HG03520 (cell line): ENCODE measurements around the gene ANXA11.
A peak's percentile ranks its signal among the peaks of the same experiment; 100 is the strongest.
"Not testable (repeated sequence)": the region's sequence is repeated elsewhere in the genome, so short reads cannot be mapped to it uniquely, and the experiment has no call there.

Experiments used
- ATAC-seq: cut with Tn5 transposase; IDR thresholded peaks from one replicate; pipeline ENCODE4 v1.9.1; 2021; ENCODE audit warnings: mild to moderate bottlenecking, moderate library complexity; ENCODE audit not compliant: unreplicated experiment

The ANXA11 gene

DNA sequence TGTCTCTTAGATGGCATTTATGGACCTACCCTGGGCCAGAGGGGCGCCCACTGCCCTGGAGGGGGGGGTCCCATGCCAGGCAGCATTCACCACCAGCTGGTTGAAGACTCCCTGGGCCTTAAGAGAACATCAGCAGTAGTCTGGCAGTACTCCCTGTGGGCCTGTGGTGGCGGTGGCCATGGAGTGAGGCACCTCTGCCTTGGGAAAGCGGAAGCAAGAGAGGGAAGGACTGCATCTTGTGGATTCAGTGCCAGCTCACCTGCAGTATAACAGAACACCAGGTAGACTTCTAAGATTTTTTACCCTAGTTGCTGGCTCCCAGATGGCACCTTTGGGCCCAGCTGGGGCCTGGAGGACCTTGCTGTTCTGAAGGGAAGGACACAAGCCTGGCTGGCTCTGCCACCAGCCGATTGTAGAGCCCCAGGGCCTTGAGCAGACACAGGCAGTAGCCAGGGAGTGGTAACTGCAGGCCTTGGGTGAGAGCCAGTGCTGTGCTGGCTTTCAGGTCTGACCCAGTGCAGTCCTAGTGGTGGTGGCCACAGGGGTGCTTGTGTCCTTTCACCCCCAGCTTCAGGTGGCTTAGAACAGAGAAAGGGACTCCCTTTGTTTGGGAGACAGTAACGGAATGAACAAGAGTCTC is 57.1 kb downstream of the ANXA11 start:
- ATAC-seq: no peak

DNA sequence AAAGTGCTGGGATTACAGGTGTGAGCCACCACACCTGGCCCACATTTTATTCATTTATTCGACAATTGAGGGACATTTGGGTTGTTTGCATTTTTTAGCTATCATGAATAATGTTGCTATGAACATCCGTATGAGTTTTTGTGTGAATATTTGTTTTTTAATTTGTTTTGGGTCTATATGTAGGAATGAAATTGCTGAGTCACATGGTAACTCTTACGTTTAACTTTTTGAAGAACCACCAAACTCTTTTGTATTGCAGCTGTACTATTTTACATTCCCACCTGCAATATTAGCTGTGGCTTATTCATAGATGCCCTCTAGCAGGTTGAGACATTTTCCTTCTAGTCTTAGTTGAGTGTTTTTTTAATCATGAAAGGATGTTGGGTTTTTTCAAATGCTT is 58.4 kb downstream of the ANXA11 start:
- no peak for ATAC-seq

DNA sequence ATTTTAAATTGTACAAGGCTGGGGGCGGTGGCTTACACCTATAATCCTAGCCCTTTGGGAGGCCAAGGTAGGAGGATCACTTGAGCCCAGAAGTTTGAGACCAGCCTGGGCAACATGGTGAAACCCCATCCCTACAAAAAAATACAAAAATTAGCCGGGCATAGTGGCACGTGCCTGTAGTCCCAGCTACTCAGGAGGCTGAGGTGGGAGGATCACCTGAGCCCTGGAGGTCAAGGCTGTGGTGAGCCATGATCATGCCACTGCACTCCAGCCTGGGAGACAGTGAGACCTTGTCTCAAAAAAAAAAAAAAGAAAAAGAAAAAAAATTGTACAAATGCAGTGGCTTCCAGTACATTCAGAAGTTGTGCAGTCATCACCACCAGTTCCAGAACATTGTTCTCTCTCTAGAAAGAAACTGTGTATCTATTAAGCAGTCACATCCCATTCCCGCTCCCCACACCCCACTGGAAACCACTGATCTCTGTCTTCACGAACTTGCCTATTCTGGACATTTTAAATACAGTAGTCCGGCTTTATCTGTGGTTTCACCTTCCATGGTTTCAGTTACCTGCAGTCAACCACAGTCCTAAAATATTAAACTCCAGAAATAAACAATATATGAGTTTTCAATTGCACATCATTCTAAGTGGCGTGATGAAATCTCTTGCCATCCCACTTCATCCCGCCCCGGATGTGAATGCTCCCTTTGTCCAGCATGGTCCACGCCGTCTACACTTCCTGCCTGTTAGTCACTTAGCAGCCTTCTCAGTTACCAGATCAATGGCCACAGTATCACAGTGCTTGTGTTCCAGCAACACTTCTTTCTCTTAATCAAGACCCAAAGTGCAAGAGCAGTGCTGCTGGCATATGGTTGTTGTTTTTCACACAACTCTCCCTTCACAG is 59.7 kb downstream of the ANXA11 start:
- not testable (repeated sequence) for ATAC-seq

DNA sequence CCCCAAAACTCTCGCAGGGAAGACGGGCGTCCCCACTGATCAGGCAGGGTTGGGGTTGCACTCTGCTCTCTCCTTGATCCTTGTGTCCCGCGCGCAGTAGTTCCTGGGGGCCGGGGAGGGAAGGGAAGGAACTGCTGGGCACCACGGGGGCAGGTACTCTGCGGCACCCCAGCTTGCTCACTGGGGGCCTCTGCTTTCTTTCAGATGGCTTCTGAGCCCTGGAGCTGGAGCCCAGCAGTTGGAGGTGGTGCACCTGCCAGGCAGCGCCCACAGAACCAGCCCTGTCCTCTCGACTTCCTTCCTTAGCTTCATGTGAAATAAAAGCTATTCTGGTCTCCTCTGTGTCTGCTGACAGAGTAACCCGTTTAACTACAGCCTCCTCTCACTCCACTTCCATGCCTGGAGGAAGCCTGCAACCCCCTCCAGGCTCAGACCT is 60.6 kb downstream of the ANXA11 start:
- ATAC-seq: peak; percentile 33

DNA sequence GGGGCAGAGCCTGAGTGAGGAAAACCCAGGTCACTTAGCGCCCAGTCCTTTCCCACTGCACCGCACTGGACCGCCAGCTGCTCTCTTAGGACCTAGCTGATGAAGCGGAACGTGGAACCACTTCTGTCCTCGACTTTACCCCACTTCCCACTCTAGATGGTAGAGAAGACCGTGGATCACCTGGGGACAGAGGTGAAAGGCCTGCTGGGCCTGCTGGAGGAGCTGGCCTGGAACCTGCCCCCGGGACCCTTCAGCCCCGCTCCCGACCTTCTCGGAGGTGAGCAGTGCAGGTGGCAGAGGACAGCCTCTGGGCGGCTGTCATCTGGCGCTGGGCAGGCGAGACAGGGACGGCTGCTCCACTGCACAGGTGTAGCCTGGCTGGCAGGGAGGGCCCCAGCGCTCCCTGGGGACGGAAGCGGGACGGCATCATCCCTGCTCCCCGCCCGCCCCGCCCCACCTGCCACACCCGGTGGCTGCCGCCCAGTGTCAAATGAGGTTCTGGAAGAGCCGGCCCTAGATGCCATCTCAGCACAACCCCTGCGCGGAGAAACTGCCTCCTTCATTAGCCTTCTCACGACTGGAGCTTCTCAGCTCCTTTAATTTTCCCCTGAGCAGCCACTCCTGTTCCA is 61.2 kb downstream of the ANXA11 start:
- peak; percentile 41 for ATAC-seq

DNA sequence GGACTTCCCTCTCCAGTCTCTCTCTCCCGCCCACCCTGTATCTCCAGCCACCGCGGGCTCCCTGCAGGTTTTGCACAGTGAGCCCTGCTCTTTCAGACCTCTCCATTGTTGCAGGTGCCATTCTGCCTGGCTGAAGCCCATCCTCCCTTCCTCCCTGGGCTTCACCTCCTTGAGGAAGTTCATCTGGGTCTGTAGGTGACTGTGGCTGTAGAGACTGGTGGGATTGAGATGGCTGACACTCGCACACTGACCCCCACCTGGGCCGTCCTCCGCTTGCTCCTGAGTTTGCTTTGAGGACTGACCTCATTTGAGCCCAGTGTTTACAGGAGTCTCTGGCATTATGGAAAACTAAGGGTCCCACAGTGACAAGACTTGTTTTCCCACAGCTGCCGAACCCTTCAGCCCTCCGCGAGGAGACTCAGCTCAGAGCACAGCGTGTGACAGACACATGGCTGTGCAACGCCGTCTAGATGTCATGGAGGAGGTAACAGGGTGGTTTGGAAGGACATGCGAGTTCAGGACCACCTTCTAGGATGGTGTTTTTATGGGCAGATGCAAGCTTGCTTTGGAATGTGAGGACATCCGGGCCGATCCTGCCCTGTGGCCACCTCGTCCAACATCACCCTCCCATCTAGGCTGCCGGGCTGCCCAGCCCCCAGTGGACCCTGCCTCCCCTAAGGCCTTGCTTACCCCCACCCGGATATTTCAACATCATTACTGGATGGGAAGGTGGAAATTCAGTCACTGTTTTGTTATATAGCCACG is 63.5 kb downstream of the ANXA11 start:
- ATAC-seq: no peak

DNA sequence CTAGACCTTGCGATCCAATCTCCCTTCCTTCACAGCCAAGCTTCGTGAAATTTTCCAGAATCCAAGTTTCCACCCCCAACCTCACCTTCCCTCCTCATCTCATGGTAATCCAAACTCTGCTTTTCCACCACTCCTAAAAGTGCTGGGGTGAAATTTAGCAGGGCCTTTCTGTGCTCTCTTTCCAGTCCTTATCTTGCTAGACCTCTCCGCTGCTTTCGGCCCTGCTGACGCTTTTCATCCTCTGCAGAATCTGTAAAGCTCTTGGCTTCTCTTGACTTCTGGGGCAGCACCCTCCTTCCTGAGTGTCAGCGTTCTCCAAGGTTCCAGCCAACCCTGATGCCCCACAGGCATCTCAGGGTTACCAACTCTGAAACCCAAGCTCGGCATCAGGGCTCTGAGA is 65.1 kb downstream of the ANXA11 start:
- no peak for ATAC-seq

DNA sequence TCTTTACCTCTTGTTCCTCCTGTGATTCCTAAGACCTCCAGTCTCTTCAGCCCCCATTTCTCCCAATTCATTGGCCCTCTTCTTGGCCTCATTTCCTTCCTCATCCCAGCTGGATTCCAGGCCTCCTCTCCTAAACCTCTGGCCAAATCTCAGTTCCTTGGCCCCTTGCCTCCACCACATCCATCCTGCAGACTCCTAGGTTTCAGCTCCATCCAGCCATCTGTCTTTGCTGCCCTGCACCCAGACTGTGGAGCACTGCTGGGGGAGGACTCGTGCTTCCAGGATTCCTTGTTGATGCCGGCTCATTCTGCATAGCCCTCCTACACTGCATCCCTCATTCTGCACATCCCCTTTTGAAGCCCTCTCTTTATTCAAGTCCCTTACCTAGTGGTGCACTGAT is 66.1 kb downstream of the ANXA11 start:
- ATAC-seq: no peak

DNA sequence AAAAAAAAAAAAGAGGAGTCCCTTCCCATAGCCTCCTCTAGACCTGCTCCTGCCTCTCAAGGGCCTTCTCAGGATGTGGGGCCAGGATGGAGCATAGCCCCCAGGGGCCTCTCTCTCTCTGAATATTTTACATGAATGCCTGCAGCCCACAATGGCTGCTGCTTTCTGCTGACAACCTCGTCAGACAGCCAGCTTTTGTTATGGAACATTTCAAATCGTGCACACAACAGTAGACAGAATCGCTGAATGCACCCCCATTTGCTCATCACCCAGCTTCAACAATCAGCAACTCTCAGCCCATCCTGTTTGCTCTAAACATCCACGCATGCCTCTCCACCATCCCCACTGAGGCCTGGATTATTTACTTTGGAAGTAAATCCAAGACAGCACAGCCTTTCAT is 67.4 kb downstream of the ANXA11 start:
- ATAC-seq: no peak

DNA sequence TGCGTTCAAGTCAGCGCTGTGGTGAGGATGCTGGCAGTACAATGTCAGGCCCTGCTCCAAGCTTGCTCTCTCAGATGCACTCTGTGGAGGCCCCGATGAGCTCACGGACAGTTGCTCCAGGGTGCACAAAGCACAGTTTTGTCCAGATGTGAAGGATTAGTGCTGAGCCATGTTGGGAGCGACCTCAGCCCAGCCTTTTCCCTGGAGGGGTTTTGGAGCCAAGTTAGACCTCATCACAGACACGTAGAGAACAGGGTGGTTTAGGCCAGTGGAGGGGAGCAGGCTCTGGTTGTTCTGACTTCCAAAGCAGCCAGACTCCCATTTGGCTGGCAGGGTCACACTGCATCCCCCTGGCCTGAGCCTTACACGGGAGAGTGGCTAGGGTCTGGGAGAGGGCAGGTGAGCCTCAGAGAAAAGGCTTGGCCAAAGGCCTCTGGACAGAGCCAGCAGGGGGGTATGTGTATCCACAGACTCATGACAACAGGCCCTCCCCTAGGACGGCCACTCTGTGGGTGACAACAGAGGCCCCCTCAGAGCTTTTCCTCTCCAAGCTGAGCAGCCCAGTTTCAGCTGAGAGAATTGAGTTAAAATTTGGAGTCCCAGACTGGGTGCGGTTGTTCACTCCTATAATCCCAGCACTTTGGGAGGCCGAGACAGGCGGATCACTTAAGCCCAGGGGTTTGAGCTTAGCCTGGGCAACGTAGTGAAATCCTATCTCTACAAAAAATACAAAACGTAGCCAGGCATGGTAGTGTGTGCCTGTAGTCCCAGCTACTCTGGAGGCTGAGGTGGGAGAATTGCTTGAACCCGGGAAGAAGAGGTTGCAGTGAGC is 68.1 kb downstream of the ANXA11 start:
- no peak for ATAC-seq

DNA sequence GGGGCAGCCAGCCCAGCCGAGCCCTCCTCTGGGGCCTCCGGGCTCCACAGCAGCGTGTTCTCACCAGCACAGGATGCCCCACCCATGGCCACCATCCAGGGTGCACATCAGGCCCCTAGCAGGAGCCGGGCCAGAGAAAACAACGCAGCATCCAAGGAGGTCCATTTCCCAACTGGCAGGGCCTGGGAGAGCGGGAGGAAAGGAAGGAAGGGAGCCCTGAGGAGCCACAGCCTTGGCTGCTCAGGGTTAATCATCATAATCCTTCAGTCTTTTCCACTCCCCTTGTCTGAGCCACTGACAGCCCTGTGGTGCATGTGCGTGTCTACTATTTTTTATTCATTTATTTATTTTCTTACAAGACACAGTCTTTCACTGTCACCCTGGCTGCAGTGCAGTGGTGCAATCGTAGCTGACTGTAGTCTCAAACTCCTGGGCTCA is 69.2 kb downstream of the ANXA11 start:
- ATAC-seq: no peak

DNA sequence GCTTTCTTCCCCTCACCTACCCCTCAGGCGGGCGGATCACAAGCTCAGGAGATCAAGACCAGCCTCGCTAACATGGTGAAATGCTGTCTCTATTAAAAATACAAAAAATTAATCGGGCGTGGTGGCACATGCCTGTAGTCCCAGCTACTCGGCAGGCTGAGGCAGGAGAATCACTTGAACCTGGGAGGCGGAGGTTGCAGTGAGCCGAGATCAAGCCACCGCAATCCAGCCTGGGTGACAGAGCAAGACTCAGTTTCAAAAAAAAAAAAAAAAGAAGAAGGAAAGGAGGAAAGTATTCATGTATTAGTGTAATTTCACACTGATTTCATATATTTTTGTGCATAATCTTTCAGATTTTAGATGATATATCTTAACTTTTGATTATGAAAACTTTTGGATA is 71.7 kb downstream of the ANXA11 start:
- not testable (repeated sequence) for ATAC-seq

DNA sequence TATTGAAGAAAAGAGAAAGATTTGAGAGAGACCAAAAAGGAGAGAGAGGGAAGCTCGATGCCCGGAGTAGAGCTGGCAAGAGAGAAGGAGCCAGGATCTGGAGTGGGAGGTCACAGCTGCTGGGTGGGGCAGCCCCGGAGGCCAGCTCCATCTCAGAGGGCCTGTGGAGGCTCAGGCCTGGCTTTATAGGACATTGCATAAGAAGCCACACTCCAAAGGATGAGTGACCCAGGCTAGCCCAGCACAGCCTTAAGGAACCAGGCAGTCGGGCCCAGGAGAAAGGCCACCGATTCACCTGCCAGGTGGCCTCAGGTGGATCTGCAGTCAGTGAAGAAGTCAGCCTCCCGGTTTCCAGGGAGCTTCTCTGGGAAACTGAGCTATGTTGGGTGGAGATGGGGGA is 72.1 kb downstream of the ANXA11 start:
- ATAC-seq: no peak

DNA sequence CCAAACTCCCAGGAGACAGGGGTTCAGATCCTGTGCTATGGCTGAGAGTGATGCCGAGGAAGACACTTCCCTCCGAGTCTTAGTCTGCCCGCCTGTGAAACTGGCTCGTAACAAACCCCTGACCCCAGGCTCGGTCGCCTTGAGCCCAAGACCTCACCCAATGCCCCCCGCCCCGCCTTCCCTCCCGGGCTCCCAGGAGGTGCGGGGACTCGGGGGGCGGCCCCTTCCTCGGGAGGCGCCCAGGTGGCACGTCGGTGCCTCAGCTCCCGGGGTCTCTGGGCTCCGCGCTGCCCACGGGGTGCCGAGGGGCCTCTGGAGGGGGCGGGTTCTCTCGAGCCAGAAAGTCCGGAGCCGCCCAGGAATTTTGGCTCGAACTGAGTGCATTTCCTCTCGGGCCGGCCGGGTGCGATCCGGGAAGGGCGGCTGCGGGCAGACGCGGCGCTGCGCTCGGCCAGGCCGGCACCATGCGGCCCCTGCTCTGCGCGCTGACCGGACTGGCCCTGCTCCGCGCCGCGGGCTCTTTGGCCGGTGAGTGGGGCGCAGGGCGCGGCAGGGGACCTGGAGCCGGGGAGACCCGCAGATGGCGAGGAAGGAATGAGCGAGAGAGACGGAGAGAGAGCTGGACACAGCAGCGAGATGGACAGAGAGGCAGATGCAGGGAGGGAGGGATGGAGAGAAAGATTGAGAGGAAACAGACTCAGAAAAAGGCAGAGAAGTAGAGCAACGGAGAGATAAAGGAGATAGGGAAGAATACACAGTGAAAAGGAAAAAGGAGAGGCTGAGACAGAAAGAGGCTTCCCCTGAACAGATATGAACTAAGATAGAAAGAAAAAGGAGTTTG is 72.8 kb downstream of the ANXA11 start, which contains the start of gene PLAC9:
TSS of gene PLAC9 (plus strand) at position 432 of the 841 bp plus-strand sequence. CDS start at position 465, 33 bp downstream.
- no peak for ATAC-seq

DNA sequence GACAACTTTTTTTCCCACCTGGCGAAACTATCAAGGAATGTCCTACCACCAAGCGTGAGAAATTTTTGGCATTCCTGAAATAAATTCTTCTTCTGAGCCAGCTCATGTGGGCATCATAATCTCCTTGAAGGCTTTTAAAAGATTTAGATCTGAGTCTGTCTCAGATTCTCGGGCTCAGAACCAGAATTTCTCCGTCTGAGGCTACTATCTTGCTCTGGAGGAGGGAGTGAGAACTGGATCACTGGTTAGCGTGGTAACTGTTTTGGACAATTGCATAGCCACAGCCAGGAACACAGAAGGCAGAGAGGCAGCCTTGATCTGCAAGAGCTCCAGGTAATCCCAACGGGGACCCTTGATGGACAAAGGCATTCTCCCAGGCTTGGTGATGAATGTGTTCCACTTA is 73.8 kb downstream of the ANXA11 start:
- no peak for ATAC-seq

DNA sequence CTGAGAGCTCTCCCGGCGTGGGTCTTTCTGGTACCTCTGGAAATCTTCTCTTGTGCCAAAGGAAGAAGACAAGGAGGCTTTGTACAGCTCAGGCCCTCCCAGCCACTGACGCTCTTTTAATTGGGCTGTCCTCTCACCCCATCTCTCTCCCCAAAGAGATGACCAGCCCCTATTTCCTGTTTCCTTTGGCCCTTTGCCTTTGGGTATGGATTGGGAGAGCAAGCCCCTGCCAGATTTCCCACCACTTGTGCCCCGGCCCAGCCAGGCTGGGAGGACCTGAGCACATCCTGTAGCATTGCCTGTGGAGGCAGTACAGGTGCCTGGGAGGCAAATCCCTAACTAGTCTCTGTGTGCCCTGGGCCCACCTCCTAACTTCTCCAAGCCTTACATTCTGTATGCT is 78.5 kb downstream of the ANXA11 start:
- ATAC-seq: no peak

DNA sequence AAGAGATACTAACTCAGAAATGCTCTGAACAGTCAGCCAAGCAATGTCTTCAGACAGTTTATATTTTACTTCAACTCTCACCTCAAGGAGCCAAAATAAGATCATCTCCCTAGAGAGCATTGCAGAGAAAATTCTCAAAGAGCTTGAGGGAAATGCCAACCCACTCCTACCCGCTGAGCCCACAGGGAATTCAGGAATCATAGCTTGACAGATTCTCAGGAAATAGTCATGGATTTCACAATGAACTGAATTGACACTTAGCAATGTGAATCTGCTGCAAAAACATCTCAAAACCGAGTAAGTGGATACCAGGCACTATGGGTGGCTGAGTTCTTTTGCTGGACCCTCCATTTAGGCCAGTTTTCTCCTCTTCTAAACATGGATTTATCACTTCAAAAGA is 82.6 kb downstream of the ANXA11 start:
- ATAC-seq: no peak

DNA sequence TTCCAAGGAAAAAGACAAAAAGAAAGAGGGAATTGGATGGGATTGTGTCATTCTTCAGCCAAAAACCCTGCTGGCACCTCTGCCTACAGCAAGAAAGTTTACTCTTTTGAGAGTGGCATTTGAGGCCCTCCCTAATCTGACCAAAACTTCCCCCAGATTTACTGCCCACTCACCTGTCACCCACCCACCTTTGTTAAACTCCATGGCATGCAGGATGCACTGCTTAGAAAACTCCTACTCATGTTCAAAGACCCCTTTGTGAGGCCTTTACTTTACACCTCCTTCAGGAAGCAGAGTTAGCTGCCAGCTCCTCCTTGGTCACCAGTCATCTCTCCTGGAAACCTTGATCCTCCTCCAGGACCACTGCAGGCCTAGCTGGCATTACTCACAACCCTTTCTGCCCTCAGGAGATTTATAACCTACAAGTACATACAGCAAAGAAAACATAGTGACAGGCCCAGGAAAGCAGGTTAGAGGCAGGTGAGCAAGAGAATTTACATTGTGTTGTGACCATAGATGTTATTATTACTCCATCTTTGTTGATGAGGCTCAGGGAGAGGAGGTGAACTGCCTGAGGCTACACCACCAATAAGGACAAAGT is 83.1 kb downstream of the ANXA11 start:
- no peak for ATAC-seq

DNA sequence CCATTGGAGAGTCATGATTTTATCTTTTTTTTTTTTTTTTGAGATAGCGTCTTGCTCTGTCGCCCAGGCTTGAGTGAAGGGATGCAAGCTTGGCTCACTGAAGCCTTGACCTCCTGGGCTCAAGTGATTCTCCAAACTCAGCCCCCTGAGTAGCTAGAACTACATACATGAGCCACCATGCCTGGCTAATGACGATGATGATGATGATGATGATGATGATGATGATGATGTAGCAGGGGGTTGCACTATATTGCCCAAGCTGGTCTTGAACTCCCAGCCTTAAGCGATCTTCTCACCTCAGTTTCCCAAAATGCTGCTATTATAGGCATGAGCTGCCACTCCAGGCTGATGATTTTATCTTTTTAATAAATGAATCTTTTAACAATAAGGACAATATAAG is 86.7 kb downstream of the ANXA11 start:
- ATAC-seq: no peak
